SK-MEL-5 (cell line): ENCODE measurements around the gene PPDPF. TPM values are rescaled to one million over a fixed set of nuclear protein-coding genes. Genes with fewer than 3 reads are reported as not detected.
A peak's percentile ranks its signal among the peaks of the same experiment; 100 is the strongest.

Experiments
- DNase-seq: peaks from one replicate; pipeline ENCODE4 v3.0.0-alpha.2; 2016; ENCODE audit warnings: low read depth, low spot score
- in situ Hi-C: cut with HindIII; loops from 2 replicates; pipeline ENCODE4 v1.10.0; 2016; ENCODE audit warnings: low sequenced_read_pairs, high pct_unique_total_duplicates, low pct_unique_long_range_greater_than_20kb
- total RNA-seq: library from RNA; depleted of rRNA; stranded (reverse); fragments of >200 nt; shearing (Covaris generic); gene quantifications from 2 replicates; pipeline ENCODE4 v1.2.3, GENCODE V29; 2014

The PPDPF gene
- total RNA-seq, 1 experiment from 2014 or later: 37.5 TPM

DNA sequence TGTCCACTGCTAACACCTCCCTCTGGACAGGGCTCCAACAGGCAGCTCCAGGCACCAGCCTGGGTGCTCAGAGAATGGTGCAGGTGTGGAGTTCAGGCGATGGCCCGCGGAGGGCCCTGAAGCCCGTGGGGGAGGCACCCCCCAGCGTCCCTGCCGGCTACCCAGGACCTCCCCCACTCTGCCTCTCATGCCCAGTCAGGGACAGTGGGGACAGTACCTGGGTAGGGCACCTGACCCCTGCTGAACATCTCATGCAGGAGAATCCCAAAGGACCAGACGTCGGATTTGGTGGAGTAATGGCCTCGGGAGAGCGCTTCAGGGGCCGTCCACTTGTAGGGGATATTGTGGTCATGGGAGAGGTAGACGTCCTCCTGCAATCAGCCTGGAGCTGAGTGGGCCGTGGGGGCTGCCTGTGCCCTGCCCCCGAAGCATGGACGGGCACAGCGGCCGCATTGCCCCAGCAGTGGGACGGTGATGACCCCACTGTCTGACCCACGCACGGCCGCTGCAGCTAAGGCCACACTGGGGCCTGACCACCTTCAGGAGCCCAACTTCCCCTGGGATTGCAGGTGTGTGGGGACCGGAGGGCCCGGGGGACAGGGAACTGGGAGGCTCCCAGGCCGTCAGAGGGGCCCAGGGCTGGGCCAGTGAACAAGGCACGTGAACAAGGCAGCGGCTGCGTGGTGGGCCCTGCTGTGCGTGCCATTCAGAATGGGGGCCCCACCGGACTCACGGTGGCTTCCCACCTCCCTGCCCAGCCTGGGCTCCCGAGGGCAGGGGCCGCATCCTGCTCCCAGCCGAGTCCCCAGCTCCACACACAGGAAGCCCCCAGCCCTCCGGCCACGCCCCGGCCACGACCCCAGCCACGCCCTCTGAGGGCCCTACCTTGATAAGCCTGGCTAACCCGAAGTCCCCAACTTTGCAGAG, 9.6 kb downstream of the PPDPF start:
- in situ Hi-C loops: no loop called here
- DNase-seq: no peak

DNA sequence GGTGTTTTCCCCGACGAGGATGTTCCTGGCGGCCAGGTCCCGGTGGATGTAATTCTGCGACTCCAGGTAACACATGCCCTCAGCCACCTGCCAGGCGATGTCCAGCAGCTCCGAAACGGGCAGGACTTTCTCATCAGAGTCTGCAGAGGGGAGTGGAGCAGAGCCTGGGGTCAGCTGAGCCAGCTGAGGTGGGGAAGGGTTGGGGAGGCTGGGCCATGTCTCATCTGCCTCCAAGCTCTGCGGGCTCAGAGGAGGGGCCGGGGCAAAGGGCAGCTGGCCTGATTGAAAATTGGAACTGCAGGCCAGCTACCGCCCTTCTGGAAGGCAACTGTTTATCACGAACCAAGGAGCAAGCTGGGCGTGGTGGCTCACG, 10.2 kb downstream of the PPDPF start:
- in situ Hi-C loops: no loop called here
- DNase-seq: no peak

DNA sequence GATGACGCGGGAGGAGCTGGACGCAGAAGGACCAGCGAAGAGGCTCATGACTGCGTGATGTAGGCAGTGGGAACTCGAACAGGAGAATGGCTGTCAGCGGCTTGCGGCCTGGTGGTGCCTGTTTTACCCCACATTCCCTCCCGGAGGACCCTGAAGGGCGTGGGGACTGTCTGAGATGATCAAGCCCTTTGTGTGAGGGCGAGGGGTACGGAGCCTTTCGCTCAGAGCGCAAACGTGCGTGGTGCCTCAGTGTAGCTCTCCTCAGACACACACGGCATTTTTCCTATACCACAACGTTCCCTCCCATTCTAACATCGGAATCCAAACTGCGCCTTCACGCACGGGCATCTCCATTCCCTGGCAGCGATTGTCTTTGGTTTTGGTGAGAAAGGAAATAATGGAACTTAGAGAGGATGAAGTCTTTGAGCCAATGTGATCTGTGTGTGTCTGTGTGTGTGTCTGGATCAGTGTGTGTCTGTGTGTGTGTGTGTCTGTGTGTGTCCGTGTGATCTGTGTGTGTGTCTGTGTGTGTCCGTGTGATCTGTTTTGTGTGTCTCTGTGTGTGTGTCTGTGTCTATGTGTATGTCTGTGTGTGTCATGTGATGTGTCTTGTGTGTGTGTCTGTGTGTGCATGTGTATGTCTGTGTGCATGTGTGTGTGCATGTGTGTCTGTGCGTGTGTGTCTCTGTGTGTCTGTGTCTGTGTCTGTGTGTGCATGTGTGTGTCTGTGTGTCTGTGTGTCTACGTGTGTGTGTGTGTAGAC, 11.3 kb downstream of the PPDPF start:
- in situ Hi-C loops: no loop called here
- DNase-seq: no peak

DNA sequence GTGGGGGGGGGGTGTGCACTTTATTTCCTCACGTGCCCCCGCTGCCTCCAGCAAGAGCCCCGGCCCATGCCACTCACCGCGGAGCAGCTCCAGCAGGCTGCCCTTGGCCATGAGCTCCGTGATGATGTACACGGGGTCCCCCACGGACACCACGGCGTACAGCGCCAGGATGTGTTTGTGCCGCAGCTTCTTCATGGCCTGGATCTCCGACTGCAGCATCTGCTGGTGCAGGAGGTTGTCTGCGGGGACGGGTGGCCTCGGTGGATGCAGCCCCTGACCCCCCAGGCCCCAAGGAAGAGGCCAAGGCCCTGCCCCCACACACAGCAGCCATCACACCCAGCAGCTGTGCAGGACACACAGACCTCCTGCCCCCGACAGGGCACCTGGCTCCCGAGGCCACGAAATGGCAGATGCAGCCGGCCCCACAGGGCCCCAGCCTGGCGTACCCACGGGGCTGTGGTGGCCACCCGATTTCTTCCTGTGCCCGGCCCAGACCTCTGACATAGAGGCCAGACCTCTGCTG, 11.9 kb downstream of the PPDPF start:
- DNase-seq: no peak

DNA sequence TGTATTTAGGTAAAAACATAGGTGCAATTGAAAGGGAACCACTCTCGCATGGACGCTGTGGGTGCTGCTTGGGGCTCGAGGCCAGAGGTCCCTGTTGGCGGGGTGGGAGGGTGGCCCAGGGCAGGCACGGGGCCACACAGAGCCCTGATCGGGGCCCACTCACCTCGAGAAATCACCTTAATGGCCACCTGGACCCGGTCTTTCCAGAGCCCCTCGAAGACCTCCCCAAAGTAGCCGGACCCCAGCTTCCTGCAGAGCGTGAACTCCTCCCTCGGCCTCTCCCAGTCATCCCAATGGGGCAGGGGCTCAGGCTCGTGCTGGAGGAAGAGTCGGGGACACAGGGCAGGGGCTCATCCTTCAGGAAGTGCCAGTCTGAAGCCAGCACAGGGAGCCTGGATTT, 12.8 kb downstream of the PPDPF start:
- in situ Hi-C loops: no loop called here
- no peak for DNase-seq

More for the DNA sequence above, 11.9 kb downstream of the PPDPF start:
- in situ Hi-C loops: no loop called here

DNA sequence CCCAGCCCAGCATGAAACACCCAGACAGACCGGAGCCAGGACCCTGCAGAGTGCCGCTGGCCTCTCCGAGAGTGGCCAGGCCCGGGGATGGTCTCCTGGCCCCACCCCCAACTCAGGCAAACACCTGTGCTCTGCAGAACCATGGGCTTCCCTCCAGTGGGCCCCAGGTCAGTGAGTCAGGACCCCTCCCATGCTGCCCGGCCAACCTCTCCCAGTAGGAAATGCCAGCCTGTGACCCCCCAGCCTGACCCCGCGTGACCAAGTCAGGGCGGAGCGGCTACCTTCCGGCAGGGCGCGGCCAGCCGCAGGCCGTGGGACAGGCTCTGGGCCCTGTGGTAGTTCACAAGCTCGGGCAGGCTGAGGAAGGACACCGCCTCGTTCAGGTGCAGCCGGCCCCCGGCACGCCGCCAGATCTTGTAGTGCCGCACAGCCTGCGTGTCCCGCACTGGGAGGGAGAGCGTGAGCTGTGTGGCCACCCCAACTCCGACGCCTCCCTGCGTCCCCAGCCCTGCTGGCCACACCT, 13.4 kb downstream of the PPDPF start:
- in situ Hi-C loops: no loop called here
- no peak for DNase-seq

DNA sequence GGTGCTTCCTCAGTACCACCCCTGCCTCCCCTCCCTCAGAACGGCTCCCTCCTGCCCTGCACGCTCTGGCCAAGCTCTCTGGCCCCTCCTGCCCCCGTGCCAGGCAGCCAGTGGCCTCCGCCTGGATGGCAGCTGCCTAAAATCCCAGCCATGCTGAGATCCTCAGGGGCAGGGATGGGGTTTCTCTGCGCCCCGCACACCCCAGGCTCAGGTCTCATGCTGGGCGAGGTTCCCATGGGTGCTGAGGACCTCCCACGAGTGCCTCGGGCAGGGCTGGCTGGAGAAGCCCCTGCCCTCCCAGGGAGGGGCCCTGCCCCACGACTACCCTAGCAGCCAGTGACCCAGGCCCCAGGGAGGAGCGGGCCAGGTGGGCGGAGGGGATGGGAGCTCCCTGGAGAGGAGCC, 13.9 kb downstream of the PPDPF start:
- in situ Hi-C loops: no loop called here
- no peak for DNase-seq

DNA sequence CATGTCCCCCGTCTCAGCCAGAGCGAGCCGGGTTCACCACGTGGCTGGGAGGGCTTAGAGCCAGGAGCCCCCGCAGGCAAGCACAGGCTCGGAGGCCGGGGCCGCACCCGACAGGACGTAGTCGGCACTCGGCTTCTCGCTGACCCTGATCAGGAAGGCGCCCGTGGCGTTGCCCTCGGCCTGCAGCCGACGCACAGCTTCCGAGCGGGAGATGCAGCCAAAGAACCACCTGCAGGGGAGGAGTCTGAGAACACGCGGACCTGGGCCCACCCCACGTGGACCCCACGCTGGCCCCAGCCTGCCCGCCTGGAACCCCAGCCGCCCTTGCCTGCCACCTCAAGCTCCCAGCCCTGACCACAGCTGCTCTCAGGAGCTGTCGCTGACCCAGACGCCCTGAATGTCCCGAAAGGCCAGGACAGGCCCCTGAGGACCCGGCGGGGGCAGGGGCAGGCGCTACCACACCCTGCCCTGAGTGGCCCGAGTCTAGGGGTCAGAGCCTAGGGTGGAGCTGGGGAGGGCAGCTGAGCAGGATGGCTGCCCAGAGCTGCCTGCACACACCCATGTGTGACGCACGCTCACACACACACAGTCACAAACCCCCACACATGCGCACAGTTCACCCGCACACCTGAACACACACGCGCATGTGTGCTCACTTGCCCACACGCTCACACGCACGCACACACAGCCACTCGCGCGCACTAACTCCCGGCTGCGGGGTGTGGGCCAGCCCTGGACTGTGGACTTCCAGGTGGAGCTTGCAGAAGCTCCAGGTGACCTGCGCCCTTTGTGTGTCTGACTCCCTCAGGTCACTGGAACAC, 14.5 kb downstream of the PPDPF start:
- in situ Hi-C loops: no loop called here
- no peak for DNase-seq

DNA sequence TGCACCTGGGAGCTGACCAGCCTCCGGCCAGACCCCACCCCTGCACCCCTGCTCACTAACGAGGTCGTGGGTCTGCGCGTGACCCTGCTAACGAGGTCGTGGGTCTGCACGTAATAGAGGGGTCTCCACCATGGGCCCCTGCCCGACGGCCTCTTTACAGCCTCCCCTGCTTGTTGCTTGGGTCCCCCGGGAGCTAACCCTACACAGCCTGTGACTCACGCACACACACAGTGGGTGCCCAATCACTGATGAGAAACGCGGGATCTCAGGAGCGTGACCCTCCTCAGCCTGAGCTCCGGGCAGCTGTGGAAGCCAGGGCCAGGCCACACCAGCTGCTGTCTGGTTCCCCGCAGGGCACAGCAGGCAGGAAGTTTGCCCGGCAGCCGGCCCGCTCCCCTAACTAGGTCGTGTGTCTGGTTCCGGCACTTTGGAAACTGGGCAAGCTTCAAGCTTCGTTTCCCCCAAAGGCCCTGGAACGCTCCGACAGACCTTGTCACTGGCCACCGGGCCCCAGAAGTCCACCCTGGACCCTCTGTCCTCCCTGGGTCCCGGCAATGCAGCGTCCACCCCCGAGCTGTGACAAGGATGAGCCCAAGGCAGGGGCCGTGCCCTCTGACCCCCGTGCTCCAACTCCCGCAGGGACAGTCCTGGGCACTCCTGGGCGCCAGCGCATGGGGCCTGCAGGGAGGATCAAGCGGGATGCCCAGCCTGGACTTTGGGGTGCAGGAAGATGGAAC, 15.8 kb downstream of the PPDPF start:
- peak; percentile 43 for DNase-seq
- in situ Hi-C loops: no loop called here

DNA sequence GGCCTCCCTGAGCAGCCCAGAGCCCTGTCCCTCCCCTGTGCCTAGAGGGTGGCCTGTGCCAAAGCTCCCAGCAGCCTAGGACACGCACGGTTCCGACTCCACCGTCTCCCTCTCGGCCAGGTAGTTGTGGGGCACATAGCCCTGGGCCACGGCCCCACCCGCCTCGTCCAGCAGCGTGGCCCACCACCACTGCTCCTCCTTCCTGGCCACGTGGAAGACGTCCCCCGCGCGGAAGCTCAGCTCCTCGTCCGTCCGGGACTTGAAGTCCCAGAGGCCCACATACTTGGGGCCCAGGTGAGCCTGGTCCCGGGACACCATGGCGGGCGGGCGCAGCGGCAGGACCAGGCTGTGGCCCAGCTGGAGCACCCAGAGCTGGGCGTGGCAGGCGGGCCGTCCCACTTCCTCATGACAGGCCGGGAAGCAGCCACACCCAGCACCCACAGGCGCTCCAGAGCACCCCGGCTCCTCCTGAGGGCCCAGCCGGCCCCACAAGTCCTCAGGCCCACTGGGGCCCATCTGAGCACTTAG, 16.5 kb downstream of the PPDPF start, which contains the start of gene PTK6:
PTK6 (minus strand) TSS at position 380 of the 528 bp plus-strand sequence; CDS start at position 318, 62 bp downstream.
- in situ Hi-C loops: no loop called here
- no peak for DNase-seq

DNA sequence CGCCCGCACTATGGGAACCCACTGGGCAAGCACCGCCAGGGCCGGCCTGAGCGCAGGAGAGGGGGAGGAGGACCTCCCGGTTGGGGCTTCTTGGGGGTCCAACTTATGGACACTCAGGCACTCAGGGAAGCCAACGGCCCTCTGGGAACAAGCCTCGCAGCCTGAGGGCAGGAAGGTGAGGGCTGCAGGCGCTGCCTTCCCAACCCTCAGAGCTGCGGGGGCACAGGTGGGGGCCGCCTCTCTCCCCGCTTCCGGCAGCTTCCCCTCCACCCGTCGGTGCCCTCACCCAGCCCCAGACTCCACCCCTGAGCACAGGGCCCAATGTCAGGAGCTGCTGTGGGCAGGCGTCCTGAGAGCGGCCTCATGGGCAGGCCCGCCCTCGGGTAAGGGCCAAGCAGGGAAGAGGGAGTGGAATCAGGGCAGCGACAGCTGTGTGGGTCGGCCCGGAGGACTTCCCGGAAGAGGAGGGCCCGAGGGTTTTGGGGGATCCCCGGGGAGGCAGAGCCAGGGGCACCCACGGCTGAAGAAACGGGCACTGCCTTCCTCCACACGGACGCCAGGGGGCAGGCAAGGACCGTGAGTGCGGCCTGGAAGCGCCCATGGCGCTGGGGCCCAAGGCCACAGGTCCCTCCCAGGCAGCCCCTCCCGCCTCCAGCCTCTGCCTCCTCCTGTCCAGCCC, 17.1 kb downstream of the PPDPF start:
- peak; percentile 88 for DNase-seq
- in situ Hi-C loops: no loop called here

DNA sequence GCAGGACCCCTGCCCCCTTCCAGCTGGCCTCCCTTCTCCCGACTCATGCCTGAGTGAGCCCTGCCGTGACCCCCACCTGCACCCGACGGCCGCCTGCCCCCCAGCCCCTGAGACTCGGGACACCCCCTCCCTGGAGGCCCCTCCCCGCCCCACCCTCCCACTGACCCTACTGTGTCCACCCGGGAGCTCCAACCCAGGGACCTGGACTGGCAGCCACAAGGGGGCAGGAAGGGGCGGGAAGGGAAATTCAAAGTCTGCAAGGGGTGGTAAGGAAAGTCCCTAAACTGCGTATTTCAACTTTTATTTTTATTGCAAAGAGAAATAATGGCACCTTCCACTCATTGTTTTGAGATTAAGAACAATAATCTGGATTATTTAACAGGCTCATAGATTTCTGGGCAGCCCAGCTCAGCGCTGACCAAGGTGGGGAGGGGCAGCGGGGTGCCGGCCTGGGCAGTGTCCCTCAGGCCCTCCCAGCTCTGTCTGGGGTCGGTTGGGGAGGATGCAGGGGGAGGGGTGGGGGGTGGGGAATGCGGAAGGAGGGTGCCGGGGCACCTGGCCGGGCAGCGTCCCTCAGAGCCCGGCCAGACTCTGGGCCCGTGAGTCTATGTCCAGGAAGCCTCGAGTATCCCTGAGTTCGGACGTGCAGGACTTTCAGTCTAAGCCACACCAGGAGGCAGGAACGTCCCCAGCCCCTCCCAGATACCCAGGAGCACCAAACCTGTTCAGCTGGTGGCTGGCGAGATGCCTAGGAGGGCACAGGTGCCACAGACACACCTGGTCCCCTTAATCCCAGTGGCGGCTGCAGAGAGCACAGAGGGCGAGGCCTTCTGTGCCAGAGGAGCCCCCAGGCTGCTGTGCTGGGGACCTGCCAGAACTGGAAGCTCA, 17.9 kb downstream of the PPDPF start:
- in situ Hi-C loops: no loop called here
- DNase-seq: peak; percentile 68

DNA sequence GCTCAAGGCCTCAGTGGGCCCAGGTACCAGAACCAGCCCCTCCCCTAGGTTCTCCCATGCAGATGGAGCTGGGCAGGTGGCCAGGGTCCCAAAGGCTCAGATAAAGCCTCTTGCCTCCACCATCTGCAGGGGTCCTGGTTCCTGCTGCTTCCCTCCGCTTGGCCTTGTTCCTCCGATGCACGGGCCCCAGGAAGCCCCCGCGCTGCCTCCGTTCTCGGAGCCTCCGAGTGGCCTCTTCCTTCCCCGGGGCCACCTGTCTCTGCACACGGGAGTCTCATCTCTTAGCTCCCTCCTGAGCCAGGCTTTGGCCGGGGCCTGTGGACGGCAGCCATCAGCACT, 18.5 kb downstream of the PPDPF start:
- in situ Hi-C loops: no loop called here
- DNase-seq: no peak

DNA sequence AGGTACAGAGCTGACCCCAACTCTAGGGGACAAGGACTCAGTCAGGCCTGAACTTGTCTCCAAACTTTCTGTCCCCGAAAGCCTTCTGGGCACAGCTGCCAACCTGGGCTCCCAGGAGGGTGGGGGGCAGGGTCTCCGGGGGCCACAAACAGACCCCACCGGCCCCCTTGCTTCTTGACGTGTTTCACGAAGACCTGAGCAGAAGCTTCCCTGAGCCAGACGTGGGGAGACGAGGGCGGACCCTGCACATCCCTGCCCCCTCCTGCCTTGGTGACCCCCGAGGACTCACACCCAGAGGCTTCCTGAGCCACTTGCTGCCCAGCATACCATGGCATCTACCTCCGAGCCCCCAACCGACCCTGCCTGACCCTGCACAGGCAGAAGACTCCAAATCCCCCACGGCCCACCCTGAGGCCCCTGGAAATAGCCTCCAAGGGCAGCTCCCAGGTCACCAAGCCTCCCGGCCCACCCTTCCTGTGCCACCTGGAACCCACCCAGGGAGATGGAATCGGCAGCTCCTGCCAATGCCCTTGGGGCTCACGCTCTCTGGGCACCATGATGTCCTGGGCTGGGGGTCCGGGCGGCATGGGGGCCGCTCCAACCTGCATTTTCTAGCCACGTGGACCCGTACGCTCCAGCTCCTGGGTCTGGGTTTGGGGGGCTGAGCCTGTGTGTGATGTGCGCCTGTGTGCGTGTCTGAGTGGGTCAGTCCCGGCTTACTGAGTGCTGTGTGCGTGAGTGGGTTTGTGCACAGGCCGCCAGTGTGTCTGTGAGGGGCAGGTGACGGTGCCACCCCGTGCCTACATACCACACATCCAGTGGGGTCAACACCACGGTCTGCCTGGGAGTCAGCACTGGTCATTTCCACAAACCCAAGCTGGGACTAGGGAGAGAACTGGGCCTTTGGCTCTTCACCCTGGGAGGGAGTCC, 19.1 kb downstream of the PPDPF start:
- DNase-seq: no peak
- in situ Hi-C loops: no loop called here
